ENCODE data around the gene CD302. TPM values are rescaled to one million over a fixed set of nuclear protein-coding genes. Genes with fewer than 3 reads are reported as not detected.

The CD302 gene
- total and polyA plus RNA-seq, 2 donors (not counting 3 experiments of a cell fraction or from before 2014, with no cell fraction given), result 10.4 to 10.6 TPM

- FAIRE-seq, result no peak
- POLR2A ChIA-PET, result no interaction called here
- dilution Hi-C loops (cut with MboI; ENCODE audit: extremely low pct_ligation_motif_present, low sequenced_read_pairs), result no loop called here
Observed at GRCh38 chr2:159753797-159754196, 44.2 kb downstream of the CD302 start.

GRCh38 chr2:159750873-159751272 lies 47.1 kb downstream of the CD302 start:
- H3K9ac ChIP-seq (replicated peaks; ENCODE audit: extremely low read depth, insufficient read depth, low read length), result no peak overlapping the region
- DNase-seq (ENCODE audit: low read depth, low spot score), result no peak
- peaks cover 88% of the 10 kb centered on the region for H3K79me2 ChIP-seq (ENCODE audit: control insufficient read depth, insufficient read depth, low read length)
- BruUV-seq (replicated peaks), result no TSS peak
- H3K27ac ChIP-seq (ENCODE audit: insufficient read depth, low read depth, low read length), result no peak overlapping the region
- peaks cover 22 to 45% of the 10 kb centered on the region in 2 experiments for H3K36me3 ChIP-seq (ENCODE audit: control insufficient read depth in 2 of 2, extremely low read depth in 1 of 2, insufficient read depth in 2 of 2, low read length in 2 of 2)
- no peak overlapping the region for H3K4me3 ChIP-seq (replicated peaks in 1 of 3; ENCODE audit: insufficient read depth in 1 of 3, low read depth in 1 of 3, low read length in 3 of 3)
- H3K27me3 ChIP-seq (ENCODE audit: control insufficient read depth in 2 of 2, insufficient read depth in 2 of 2, low read length in 2 of 2), result no peaks in the 10 kb centered on the region
- peaks cover 6% of the 10 kb centered on the region for H3K9me1 ChIP-seq (replicated peaks; ENCODE audit: control insufficient read depth, extremely low read depth, insufficient read depth, low read length)
- ChIA-PET CTCF (no interaction called here), POLR2A (no interaction called here)
- intact Hi-C loops (cut with micrococcal nuclease) (no loop called here), dilution Hi-C loops (cut with MboI; ENCODE audit: extremely low pct_ligation_motif_present, low sequenced_read_pairs) (no loop called here)
- H3K4me2 ChIP-seq (ENCODE audit: insufficient read depth, low read length), result no peak overlapping the region
- no peaks in the 10 kb centered on the region for H3K9me3 ChIP-seq (replicated peaks; ENCODE audit: control insufficient read depth, insufficient read depth, low read length)
- peaks cover 11% of the 10 kb centered on the region for H4K20me1 ChIP-seq (replicated peaks; ENCODE audit: control insufficient read depth, extremely low read depth, insufficient read depth, low read length)
- TF ChIP-seq EZH2 (IDR thresholded peaks at IDR 0.05; ENCODE audit: borderline replicate concordance, low read depth, low read length, severe bottlenecking), result no peak
- no peak for TF ChIP-seq MAX (IDR thresholded peaks at IDR 0.05; ENCODE audit: insufficient read depth, insufficient read length)
- no peak for TF ChIP-seq JUN (IDR thresholded peaks at IDR 0.05; ENCODE audit: borderline replicate concordance, insufficient read depth, insufficient read length, low read depth)
- TF ChIP-seq FOS (IDR thresholded peaks at IDR 0.05; ENCODE audit: borderline replicate concordance, insufficient read depth, low read length), result no peak
- no peak for TF ChIP-seq CTCF (IDR thresholded peaks at IDR 0.05; ENCODE audit: extremely low read depth in 1 of 2, insufficient read depth in 1 of 2, low read depth in 1 of 2, low read length in 2 of 2)
- no peak for TF ChIP-seq POLR2AphosphoS5 (IDR thresholded peaks at IDR 0.05; ENCODE audit: insufficient read depth, low read depth, low read length)
- TF ChIP-seq GATA2 (IDR thresholded peaks at IDR 0.05; ENCODE audit: insufficient read depth, insufficient read length, low read depth, low read length), result no peak
- TF ChIP-seq MYC (IDR thresholded peaks at IDR 0.05; ENCODE audit: low read depth, low read length), result no peak
- TF ChIP-seq POLR2A (IDR thresholded peaks at IDR 0.05; ENCODE audit: low read depth, low read length), result no peak
- no peak for FAIRE-seq
- H2AFZ ChIP-seq (ENCODE audit: low read depth, low read length), result no peak overlapping the region
- no peaks in the 10 kb centered on the region for H3K4me1 ChIP-seq (ENCODE audit: control insufficient read depth, extremely low read depth, insufficient read depth, low read length)

More at GRCh38 chr2:159753797-159754196, 44.2 kb downstream of the CD302 start:
- no peak for DNase-seq (ENCODE audit: low read depth, low spot score)
- Histone ChIP-seq H3K9ac (replicated peaks; ENCODE audit: extremely low read depth, insufficient read depth, low read length) (no peak overlapping the region), H3K4me2 (ENCODE audit: insufficient read depth, low read length) (no peak overlapping the region), H3K9me3 (replicated peaks; ENCODE audit: control insufficient read depth, insufficient read depth, low read length) (no peaks in the 10 kb centered on the region), H3K79me2 (ENCODE audit: control insufficient read depth, insufficient read depth, low read length) (peaks cover 89% of the 10 kb centered on the region), H2AFZ (ENCODE audit: low read depth, low read length) (no peak overlapping the region), H3K27ac (ENCODE audit: insufficient read depth, low read depth, low read length) (no peak overlapping the region), H3K36me3 (ENCODE audit: control insufficient read depth in 2 of 2, extremely low read depth in 1 of 2, insufficient read depth in 2 of 2, low read length in 2 of 2) (peaks cover 10 to 35% of the 10 kb centered on the region in 2 experiments), H3K9me1 (replicated peaks; ENCODE audit: control insufficient read depth, extremely low read depth, insufficient read depth, low read length) (peaks cover 3% of the 10 kb centered on the region), H4K20me1 (replicated peaks; ENCODE audit: control insufficient read depth, extremely low read depth, insufficient read depth, low read length) (peaks cover 11% of the 10 kb centered on the region), H3K27me3 (ENCODE audit: control insufficient read depth in 2 of 2, insufficient read depth in 2 of 2, low read length in 2 of 2) (no peaks in the 10 kb centered on the region), H3K4me1 (ENCODE audit: control insufficient read depth, extremely low read depth, insufficient read depth, low read length) (peaks cover 13% of the 10 kb centered on the region), H3K4me3 (replicated peaks in 1 of 3; ENCODE audit: insufficient read depth in 1 of 3, low read depth in 1 of 3, low read length in 3 of 3) (no peak overlapping the region)
- CTCF ChIA-PET, result interaction anchor here (0.7 to 1.0 kb wide), 2 partner anchors 27 to 214 kb away, joined by 3 read pairs; no protein-coding TSS in a partner anchor
- TF ChIP-seq JUN (IDR thresholded peaks at IDR 0.05; ENCODE audit: borderline replicate concordance, insufficient read depth, insufficient read length, low read depth) (no peak), MYC (IDR thresholded peaks at IDR 0.05; ENCODE audit: low read depth, low read length) (no peak), POLR2A (IDR thresholded peaks at IDR 0.05; ENCODE audit: low read depth, low read length) (no peak)
- intact Hi-C loops (cut with micrococcal nuclease), result loop anchor here (2.0 kb wide), 1 partner anchor 213 kb away; no protein-coding TSS in a partner anchor
- no TSS peak for BruUV-seq (replicated peaks)

Measured in endothelial cell of umbilical vein (primary cell).